GM18870 (cell line): ENCODE measurements around the gene ZBTB39.
A peak's percentile ranks its signal among the peaks of the same experiment; 100 is the strongest.
"Not testable (repeated sequence)": the region's sequence is repeated elsewhere in the genome, so short reads cannot be mapped to it uniquely, and the experiment has no call there.

Experiments
- ATAC-seq: cut with Tn5 transposase; IDR thresholded peaks from one replicate; pipeline ENCODE4 v1.9.1; 2021; ENCODE audit warnings: moderate library complexity; ENCODE audit not compliant: unreplicated experiment

Gene ZBTB39

DNA sequence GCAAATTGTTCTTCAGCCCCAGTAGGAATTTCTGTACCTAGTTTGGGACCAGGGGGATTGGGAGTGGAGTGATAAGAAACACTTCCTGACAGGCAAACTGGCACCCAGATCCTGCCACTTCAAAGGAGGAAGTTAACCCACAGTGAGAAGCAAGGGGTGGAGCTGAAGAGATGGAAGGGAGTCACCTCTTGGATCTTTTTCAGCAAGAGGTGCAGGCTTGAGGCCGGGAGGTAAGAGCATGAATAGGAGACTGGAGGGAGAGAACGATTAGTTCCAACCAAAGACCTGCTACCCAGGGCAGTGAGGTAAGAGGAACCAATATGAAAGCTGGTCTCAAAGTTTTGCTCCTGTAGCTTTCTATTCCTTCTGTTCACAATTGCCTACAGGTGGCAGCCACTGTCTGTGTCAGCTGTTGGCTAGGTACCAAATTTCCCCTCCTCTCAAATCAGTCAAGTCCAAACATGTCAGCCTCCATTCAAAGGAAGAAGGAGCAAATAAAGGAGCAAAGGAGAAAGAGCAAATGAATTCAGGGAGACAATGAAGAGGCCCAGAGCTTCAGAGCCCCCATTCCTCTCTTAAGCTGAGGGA lies 24.9 kb upstream of the ZBTB39 start:
- ATAC-seq = no peak

DNA sequence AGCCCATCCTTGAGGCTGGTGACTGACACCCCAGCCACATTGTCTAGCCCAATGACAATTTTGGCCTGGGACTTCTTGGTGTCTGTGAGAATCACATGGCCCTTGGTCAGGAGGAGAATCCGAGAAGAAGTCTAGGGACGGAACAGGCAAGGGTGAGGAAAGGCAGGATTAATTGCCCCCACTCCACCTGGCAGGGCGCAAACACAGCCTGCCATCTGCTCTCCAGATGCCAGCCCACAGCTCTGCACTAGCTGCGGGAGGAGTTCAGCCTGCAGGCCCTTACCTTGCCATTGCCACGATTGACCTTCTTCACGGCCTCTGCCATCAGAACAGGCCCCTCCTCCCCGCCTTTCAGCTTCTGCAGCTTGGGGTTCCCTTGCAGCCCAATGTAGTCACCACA lies 23.1 kb upstream of the ZBTB39 start:
- no peak for ATAC-seq

DNA sequence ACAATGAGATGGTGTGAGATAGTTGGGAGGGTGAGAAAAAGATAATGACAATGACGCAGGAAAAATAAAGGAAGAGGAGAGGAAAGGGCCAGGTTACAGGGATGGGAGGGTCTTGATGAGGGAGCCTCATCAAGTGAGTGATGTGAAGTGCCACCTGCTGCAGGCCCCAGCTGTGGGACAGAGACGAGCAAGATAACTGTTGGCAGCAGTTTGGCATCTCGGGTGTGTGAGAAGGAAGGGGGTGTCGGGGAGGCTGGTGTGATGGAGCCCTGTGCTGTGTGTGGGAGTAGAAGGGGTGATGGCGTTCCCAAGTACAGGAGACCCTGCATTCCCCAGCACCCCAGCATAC lies 21.4 kb upstream of the ZBTB39 start:
- no peak for ATAC-seq

DNA sequence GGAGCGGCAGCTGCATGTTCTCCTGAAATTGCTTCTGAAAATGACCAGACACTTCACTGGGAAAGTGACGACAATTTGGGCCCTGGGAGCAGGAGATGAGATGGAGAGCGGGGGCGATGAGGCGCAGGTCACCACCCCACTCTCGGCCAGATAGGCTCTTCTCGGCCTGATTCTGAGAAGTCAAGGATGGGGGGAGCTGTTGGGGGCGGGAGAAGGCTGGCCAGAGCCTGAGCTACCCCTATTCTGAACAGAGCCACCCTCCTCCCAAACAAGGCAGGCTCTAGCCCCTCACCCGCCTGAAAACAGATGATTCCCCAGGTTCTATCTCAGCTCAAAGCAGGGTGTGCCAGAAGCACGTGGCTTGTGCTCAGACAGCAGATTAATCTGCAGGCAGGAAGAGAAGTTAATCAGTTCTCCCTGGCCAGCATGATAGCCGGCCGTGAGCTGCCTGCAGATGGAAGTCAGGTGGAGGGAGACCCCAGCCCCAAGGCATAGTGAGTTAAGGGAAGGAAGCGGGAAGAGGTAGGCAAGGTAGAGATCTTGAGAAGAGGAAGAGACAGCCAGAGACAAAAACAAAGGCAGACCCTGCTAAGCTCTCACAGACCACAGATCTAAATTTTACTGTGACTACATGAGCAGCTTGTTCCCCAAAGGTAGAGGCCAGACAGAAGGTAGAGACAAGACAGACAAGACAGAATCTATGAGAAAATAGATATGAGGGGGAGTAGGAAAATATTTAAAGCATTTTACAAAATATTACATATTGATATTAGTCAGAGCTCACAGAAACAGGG lies 20.9 kb upstream of the ZBTB39 start:
- ATAC-seq = no peak

DNA sequence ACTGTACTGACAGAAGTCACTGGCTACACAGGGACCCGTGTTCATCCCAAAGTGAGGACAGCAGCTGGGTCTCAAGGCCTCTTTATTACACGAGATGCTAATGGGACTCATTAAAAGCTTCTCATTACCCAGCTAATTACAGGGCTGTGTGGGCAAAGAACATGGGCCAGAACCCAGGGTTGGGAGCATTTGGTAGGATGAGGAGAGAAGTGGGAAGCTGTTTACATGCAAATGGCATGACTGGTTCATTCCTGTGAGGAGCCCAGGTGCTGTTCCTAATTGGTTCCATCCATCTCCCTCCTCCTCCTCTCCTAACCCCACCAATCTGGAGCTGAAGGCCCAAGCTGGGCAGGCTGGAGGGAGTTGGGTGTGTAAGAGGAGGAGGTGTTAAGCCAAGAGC lies 18.9 kb upstream of the ZBTB39 start:
- no peak for ATAC-seq

DNA sequence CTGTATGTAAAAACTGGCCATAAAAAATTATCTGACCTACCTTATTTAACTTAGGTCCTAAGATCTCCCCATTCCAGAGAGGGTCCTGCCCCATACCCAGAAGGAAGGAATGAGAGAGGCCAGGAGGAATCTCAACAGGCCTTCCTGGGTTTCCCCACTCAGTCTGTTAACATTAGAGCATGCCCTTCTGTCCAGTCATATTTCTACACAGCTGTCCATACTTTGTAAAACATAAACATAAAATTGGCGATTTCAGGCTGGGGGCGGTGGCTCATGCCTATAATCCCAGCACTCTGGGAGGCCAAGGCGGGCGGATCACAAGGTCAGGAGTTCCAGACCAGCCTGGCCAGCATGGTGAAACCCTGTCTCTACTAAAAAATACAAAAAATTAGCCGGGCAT lies 16.0 kb upstream of the ZBTB39 start:
- not testable (repeated sequence) for ATAC-seq

DNA sequence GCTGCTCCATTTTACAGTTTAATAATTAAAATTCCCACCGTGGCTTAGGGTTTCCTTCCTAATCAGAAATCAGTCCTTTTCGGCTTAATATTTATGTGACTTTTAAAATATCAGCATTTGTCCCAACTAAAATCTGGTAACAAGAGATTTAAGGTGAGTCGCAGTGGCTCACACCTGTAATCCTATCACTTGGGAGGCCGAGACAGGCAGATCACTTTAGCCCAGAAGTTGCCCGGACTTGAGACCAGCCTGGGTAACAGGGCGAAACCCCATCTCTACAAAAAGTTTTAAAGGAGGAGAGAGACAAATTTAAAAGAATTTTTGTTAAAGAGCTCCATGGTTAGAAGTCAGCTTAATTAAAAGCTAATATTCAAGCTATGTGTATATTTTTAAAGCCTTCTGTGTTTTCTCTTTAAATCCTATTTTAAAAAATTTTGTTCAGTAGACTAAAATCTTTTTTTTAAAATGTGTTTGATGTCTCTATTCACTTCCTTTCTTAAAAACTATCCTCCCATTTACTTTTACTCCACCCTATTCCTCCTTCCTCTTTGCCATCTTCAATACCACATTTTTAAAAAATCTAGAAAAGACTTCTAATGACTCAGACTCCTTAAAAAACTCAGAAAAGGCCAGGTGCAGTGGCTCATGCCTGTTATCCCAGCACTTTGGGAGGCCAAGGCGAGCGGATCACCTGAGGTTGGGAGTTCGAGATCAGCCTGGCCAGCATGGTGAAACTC lies 13.8 kb upstream of the ZBTB39 start:
- no peak for ATAC-seq

DNA sequence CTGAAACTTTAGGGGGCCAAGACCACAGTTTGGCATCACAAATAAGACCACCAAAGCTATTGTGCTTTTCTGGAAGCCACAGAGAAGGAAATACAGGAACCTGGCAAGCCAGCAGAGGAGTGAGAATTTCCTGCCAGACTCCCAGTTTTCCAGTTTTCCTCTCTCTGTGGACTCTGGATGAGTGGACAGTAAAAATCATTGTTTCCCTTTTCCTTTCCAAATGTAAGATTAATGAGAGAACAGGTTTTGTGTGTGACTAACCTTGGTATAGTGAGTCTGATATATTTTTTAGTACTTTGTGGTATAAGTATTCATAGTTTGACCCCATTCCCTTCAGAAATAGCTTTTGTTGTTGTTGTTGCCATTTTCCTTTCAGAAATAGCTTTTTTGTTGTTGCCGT lies 12.6 kb upstream of the ZBTB39 start:
- no peak for ATAC-seq

DNA sequence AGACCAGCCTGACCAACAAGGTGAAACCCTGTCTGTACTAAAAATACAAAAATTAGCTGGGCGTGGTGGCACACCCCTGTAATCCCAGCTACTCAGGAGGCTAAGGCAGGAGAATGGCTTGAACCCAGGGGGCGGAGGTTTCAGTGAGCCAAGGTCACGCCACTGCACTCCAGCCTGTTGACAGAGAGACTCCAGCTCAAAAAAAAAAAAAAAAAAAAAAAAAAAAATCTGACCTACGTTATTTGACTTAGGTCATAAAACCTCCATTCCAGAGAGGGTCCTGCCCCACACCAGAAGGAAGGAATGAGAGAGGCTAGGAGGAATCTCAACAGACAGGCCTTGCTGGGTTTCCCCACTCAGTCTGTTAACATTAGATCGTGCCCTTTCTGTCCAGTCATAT lies 12.0 kb upstream of the ZBTB39 start:
- not testable (repeated sequence) for ATAC-seq

DNA sequence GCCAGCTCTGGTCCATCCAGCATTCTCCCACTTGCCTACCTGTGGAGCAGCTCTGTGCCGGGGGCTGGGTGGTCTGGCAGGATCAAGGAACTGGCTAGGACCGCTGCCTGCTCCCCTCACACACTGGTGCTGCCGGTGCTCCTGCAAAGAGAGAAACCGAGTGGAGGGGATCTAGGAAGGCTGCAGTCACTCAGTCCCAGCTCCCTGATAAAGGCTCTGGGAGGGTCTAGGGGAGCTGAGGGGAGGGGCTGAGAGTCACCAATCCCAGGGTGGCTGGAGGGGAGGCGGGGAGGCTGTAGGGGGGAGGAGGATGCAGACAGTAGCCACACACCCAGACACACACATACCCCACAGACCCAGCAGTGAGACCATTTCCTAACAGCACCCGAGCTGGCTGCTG lies 10.0 kb upstream of the ZBTB39 start, which contains the start of gene TAC3:
TAC3 (minus strand) TSS at position 182 of the 400 bp plus-strand sequence. CDS start 732 bp downstream, outside the sequence.
- no peak for ATAC-seq

DNA sequence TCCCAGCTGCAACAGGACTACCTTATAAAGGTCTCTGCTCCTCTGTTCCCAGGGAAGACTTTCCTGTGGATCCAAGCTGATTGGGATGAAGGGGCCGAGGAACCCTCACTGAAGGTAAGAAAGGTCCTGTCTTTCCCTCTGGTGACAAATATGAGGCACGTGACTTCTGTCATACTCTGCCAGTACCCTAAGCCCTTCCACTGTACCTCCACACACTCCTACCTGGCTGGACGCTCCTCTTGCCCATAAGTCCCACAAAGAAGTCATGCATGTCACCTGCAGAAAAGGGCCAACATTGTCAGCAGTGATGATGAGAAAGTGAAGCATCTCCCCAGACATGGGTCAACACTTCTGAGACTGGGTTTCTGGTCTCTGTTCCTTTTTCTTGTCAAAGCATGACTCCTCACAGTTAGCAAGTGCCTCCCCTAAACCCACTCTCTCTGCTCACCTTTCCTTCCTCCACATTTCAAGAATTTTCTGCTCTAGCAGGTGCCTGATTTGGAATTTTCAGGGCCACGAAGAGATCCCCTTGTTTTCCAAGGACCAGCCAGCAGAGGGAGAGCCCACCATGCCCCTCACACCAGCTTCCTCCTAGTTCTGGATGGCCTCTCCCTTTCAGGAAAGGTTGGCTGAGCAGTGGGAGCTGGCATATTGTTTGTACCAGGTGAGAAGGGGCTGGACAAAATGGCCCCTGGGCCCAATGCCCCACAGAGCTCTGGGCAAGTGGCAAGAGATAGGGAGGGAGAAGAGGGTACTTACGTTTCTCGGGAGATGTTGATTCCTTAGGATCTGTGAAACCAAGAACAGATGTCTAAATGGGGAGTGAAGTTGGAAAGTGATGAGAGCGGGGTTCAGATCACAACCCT lies 6.5 kb upstream of the ZBTB39 start:
- ATAC-seq = peak; percentile 57

DNA sequence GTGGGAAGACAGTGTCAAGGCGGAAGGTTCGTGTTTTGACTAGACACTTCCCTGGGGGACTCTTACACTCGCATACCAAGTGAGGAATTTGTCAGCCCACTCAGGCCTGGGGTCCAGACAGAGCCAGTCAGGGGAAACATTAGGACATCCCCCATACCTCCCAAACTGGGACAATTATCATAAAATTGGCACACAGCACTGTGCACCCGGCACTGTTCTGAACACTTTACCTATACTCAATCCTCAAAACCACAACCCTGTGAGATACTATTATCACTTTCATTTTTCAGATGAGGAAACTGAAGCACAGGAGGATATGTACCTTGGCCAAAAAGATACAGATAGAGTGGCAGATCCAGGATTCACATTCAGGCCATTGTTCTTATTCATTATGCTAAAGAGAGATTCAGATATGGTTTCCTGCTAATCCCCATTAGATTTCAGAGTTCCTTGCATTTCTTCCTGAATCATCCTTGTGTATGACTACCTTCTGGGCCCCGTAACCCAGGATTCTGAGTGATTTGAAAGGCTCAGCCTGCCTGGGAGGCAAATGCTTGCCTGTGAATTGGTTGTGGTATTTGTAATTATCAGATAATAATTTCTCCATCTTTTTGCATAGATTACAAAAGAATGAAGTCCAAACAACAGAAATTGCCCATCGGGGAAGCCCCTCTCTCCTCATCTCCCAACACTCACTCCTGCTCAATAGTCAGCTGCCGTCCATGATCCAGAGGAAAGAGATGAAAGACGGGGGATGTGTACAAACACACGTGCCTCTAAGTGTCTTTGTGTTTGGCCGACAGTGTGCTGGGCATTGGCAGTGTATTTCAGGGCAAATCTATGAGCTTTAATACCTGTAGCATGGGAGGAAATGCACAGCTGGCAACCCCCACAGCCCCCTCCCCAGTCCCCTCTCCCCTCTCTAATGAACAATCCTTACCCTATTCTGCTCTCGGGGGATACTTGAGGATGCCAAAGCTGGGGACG lies 5.4 kb upstream of the ZBTB39 start:
- no peak for ATAC-seq

DNA sequence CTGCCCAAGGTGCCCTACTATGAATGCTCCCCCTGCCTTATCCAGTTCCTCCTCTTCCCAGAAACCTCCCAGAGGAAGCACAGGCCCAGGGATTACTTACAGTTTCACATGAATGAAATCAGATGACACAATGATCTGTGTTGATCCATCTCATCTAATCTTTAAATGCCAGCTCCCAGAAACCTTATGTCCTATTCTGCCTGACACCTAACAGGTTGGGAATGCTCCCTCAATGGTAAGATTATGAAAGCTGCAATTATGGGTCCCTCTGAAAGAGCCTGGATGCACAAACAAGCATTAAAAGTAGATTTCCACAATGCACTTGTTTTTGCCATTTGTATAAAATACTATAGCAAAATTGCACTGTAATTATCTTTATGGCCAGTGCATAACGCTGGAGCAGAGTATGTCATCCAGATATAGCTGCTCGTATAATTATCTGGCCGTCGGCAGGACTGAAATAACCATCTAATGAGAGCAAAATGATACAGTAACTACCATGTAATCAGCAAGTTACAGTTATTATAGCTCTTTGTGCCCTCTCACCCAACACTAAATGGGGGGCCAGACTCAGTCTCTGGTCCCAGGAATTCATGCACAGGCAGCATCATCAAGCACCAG lies 4.4 kb upstream of the ZBTB39 start:
- ATAC-seq = no peak

DNA sequence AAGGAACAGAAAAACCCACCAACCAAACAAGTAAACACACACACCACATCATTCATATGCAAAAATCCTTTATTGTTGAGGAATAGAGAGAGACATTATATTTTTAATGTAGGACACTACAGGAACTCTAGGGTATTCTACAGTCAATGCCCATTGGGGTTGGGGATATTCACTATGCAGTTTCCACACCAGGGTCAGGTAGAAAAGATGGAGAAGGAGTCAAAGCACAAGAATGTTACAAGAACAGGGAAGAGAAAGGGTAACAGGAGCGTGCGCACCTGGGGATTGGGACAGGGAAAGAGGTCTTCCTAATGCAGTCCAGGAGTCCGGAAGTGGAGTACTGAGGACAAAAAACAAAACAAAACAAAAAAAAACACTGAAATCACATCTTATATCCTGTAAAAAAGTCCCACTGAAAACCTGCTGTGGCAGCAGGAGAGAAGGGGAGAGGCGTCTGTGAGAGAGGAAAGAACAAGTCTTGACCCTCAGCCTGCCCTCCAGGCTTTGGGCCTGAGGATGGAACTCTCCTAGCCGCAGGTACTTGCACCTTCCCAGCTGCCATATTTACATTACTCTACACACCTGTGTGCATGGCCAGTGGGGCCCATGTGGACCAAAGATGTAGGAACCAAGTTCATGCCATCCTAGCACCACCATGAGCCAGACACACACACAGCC lies 3.7 kb upstream of the ZBTB39 start:
- no peak for ATAC-seq

DNA sequence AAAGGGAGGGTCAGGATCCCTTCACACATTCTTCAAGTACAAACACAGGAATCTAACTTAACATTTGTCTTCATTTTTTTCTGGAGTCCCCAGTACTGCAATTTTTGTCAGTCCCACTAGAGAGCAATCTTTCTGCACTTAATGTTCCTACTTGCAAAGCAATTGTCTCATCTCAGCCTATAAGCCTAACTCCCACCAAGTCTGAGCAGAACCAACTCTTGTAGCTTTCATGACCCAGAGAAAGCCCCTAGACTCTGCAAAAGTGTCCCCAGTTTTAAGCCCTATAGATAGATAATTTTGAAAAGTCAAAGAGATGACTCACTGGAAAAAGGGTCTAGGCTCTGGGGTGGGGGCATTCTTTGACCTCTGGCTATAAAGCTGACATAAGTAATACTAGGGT lies 1.8 kb upstream of the ZBTB39 start:
- no peak for ATAC-seq

DNA sequence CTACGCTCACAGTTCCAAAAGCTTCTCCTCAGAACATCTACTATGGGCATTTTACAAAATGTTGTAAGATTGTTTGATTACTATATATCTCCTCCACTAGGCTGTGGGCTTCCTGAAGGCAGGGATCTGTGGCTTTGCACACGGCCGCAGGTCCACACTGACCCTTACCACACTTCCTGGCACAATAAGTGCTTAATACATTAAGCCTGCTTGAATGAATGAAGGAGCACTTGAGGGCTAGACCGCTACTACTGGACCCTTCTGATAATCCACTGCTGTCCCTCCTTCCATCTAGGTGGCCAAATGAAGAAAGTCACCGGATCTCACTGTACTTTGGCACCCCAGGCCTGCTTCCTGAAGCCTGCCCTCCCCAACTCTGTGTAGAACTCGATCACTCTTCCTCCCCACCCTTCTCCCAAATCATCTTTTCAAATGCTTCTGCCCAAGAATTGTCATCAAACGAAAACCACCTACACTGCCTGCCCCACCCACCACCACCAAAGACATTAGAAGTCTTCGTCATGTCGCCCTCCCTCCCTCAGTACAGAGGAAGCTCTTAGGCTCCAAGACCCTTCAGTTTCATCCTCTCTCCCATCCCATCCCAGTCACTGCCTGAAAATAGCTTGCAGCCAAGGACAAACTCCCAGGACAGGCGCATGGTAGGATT lies 596 bp upstream of the ZBTB39 start:
- no peak for ATAC-seq

DNA sequence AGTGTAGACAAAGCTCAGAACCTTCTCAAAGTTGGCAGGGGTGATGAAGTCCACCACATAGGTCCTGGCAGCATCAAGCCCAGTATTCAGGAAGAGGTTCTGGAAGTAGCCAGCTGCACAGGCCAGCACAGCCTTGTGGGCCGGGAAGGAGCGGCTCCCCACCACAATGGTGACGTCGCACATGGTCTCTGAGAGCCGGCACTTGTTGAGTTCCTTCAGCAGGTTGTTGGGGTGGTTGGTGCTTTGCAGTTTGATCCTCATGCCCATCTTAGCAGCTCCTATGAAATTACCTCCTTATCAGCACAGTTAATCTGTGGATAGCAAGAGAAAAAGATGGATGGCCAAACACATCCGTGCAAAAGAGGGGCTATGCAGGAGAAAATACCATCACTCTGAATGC lies 1.7 kb downstream of the ZBTB39 start:
- ATAC-seq = no peak

DNA sequence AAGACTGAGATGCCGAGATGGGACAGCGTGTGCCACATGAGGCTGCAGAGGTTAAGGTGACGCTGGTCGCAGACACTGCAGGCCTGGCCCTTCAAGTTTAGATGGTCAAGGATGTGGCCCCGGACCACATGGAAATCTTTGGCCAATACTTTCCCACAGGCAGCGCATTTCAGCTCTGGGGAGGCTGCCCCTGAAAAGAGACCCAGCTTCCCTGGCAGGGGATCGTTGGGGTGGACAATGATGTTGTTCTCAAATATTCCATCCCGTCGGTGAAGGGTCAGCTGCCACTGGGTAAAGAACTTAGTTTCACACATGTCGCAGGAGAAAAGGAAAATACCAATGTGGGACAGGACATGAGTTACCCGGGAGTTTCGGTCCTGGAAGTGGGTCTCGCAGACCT lies 3.0 kb downstream of the ZBTB39 start:
- no peak for ATAC-seq
